NCI-H526 treated with DMSO at 0.1 percent for 48 hours (cell line): ENCODE results near the gene ATAT1.

ENCODE experiments used
- DNase-seq: peaks from one replicate; lab custom pipeline; 2025; lab: John Stamatoyannopoulos, UW

The ATAT1 gene

GRCh38 chr6:30684386-30685156, 57.9 kb downstream of the ATAT1 start:
- no peak for DNase-seq

DNA sequence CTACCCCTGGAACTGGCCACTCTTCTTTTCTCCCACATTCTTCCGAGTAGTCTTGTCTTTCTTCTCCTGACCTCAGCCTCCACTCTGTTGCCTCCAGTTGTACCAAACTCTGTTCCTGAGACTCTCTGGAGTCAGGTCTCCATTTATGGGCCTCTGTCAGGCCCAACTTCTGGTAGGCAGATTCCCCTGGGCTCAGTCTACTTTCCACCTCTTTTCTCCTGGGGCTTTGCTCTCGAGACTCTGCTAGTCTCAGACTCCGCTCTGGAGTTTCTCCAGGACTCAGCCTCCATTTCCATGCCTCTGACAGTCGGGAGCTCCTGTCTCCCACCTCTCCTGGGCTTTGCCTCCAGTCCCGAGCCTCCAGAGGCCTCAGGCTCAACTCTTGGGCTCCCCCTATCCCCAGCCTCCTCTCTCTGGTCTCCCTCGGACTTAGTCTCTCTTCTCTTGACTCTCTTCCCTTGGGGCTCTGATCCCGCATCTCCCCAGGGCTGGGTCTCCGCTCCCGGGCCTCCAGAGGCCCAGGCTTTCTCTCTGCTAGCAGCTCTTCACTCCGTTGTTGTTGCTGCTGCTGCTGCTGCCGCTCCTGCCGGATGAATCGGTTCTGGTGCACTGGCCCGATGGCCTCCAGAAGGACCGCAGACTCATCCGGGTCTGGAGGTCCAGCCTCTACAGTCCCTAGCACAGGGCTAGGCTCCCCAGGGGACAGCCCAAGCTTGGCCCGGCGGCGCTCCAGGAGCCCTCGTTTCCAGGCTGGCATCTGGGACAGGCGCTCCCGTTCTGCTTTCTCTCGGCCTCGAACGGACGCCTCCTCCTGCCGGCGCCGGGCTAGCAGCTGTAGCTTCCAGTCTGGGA, 58.7 kb downstream of the ATAT1 start:
- no peak for DNase-seq

DNA sequence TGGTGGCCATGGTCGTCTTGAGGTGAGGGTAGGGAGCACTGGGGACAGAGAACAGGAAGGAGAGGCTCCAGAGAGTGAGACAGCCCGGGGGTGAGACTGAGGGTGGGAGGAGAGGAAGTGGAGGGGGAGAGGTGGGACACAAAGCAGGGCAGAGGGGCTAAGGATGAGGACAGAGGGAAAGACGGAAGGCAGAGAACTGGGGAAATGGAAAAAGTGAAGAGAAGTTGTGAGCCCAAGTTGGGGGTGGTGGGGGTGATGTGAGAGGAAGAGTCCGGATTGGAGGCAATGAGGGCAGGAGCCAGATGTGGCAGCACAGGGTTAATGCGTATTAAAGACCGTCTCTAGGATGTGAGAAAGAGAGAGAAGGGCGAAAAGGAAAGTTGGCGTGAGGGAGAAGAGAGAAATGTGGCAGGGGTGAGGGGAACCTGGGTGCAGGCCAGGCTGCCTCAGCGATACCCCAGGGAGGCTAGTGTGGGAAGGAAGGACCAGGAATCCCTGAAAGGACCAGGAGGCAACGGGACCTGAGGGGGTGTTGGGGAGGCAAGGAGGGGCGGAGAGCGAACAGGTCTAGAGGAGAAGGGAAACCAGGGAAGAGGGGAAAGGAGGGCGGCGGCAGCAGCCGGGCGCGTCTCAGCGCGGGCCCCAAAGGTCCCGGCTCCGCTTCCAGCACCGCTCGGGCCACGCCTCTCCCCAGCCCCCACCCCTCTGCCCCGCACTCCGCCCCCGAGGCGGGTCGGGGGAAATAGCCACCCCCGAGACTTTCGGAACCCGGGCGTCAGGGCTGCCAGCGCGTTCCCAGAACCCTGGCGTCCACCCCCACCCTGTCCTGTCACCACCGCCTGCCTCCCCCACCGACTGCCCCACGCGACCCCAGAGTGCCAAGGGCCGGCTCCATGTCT, 59.6 kb downstream of the ATAT1 start, which contains the start of gene PPP1R18:
TSS of gene PPP1R18 (minus strand) at position 637 of the 899 bp plus-strand sequence. CDS start at position 10, 627 bp downstream.
- DNase-seq: no peak

DNA sequence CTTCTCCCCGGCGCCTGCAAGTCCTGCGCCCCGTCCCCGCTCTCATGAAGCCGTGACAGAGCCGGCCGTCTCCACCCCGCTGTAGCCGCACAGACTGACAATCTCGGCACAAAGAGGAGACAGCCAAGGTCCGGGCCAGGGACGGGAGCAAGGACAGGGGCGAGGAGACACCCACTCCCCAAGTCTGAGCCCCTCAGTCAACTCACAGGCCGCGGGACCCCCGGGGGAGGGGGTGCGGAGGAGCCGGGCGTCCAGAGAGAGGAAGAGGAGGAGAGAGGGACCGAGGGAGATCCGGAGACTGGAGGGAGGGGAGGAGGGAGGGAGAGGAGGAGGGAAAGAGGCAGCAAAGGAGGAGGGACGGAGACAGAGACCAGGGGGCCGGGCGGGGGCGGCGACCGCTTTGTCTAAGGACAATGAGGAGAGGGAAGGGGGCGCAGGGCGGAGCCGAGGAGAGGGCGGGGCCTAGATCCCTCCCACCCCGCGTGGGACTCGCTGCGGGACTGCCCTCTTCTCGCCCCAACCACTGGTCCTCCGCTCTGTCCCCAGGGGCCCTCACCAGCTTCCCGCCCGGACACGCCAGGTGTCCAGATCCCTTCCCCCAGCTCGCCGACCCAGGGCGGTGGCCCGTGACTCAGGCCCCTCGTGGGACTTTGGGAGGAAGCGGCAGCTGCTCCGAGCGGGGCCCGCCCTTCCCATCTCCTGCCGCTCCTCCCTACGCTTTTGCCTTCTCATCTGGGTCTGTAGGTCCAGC, 60.4 kb downstream of the ATAT1 start:
- DNase-seq: peak; percentile 72

- no peak for DNase-seq
Measured at GRCh38 chr6:30687659-30688431, 61.2 kb downstream of the ATAT1 start.

DNA sequence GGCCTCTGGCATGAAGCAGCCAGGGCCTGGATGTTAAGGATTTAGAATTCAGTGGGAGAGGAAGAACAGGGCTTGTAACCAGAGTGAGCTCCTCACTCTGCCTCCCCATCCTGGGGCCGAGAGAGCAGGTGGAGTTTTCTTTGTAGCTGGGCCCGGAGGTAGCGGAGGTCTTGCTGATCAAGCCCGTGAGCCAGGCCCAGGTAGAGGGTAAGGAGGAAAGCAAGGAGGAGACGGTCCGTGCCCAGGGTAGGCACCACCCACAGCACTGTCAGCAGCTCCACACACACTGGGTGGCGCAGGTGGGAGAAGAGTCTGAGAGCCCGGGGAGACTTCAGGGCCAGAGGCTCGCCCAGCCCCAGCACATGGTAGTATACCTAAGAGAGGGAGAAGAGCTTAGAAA, 61.9 kb downstream of the ATAT1 start:
- no peak for DNase-seq

- no peak for DNase-seq
Measured at GRCh38 chr6:30689022-30689865, 62.6 kb downstream of the ATAT1 start.

GRCh38 chr6:30689985-30690384, 63.3 kb downstream of the ATAT1 start:
- DNase-seq: no peak

DNA sequence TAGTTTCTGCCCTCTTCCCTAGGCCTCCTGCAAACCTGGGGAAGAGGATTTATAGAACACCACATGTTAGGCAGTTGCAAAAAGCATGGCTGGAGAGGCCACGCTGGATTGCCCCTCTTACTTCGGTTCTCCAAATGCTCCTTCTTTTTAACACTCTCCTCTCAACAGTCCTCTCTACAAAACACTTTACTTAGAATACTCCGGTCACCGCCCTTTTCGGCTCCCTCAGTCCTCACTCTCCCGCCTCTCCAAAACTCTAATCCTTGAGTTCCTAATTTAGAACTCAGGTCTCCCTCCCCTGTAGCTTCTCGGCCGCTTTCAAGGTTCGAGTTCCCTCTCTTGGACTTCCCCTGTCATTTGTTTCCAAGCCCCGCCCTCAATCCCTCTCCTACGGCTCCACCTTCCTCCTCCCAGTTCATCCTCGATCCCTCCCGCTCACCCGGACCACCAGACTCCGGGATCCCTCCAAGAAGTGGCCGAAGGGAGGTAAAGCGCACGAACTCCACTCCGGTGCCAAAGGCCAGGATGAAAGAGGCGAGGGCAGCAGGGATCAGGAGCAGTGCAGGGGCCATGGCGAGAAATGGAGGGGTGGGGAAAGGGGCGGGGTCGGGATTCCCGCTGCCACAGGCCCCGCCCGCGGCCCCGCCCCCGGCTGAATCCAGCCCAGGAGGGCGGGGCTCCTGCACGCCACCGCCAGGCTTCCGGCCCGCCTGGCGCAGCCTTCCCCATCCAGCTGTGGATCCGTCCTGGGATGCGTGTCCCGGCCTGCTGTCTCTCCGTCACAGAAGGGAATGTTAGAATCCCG, 63.9 kb downstream of the ATAT1 start, which contains the start of gene NRM:
TSS of gene NRM (minus strand) at position 582 of the 805 bp plus-strand sequence. CDS start at position 572, 10 bp downstream.
- peak; percentile 69 for DNase-seq

- DNase-seq: no peak
Measured at GRCh38 chr6:30691208-30691847, 64.7 kb downstream of the ATAT1 start.
